ENCODE data around the gene ANKRD55.

GRCh38 chr5:56264417-56265025, 31.4 kb upstream of the ANKRD55 start:
- TF ChIP-seq POLR2AphosphoS5 (IDR thresholded peaks at IDR 0.05; ENCODE audit: low read depth, low read length) (no peak), TAF1 (IDR thresholded peaks at IDR 0.05; ENCODE audit: borderline replicate concordance, insufficient read depth, low read length) (no peak), SIN3A (IDR thresholded peaks at IDR 0.05; ENCODE audit: borderline replicate concordance, insufficient read depth, low read length) (no peak)
- TF ChIP-seq, protein P1, sequence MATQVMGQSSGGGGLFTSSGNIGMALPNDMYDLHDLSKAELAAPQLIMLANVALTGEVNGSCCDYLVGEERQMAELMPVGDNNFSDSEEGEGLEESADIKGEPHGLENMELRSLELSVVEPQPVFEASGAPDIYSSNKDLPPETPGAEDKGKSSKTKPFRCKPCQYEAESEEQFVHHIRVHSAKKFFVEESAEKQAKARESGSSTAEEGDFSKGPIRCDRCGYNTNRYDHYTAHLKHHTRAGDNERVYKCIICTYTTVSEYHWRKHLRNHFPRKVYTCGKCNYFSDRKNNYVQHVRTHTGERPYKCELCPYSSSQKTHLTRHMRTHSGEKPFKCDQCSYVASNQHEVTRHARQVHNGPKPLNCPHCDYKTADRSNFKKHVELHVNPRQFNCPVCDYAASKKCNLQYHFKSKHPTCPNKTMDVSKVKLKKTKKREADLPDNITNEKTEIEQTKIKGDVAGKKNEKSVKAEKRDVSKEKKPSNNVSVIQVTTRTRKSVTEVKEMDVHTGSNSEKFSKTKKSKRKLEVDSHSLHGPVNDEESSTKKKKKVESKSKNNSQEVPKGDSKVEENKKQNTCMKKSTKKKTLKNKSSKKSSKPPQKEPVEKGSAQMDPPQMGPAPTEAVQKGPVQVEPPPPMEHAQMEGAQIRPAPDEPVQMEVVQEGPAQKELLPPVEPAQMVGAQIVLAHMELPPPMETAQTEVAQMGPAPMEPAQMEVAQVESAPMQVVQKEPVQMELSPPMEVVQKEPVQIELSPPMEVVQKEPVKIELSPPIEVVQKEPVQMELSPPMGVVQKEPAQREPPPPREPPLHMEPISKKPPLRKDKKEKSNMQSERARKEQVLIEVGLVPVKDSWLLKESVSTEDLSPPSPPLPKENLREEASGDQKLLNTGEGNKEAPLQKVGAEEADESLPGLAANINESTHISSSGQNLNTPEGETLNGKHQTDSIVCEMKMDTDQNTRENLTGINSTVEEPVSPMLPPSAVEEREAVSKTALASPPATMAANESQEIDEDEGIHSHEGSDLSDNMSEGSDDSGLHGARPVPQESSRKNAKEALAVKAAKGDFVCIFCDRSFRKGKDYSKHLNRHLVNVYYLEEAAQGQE (IDR thresholded peaks at IDR 0.05; ENCODE audit: insufficient read depth in 1 of 2, low read depth in 2 of 2, low read length in 2 of 2) = no peak
